Astrocyte of the hippocampus (primary cell): ENCODE measurements around the gene SELENOO.

Experiments
- DNase-seq: peaks from one replicate; pipeline ENCODE4 v3.0.0; 2011; ENCODE audit warnings: low read depth, low spot score

The SELENOO gene

DNA sequence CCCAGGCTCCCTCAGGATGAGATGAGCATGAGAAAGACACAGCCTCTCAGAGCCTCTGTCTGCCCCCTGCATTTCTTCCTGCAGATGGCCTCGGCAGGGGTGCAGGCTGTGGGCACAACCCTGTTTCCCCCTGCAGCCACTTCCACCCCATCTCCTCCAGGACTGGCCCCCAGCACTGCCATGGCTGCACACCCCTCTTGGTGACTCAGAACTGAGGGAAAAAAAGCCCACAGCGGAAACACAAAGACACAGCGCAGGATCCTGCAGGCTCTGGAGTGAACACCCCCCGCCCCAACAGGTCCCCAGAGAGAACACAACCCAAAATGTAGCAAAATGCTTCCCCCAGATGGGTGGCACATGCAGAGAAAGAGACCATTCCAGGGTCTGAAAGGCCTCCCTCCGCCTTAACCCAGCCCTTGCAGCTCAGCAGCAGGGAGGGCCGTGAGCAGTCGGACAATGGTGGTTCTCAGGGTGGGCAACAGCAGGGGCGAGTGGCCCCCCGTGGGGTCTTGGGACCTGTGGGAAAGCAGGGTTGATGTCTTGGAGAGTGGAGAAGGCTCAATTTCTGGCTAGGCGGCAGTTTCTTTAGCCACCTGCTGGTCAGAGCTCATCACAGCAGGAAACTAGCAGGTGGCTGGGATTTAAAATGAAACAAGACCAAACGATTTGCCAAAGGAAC lies 36.1 kb downstream of the SELENOO start:
- peak; percentile 45 for DNase-seq

DNA sequence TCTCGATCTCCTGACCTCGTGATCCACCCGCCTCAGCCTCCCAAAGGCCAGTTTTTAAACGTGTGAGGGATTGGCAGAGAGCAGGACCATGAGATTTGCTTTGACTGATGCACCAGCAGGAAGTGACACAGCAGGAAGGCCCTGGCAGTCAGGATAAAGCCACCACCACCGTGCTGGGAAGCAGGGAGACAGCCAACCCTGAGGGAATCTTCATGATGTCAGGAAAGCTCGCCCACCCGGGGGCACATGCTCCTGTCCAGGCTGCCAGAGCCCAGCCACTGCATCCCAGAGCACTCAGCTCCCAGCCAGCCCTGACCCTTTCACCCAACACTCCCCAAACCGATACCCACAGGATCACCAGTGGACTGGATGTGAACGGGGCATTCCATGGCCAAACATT lies 37.9 kb downstream of the SELENOO start:
- DNase-seq: no peak

DNA sequence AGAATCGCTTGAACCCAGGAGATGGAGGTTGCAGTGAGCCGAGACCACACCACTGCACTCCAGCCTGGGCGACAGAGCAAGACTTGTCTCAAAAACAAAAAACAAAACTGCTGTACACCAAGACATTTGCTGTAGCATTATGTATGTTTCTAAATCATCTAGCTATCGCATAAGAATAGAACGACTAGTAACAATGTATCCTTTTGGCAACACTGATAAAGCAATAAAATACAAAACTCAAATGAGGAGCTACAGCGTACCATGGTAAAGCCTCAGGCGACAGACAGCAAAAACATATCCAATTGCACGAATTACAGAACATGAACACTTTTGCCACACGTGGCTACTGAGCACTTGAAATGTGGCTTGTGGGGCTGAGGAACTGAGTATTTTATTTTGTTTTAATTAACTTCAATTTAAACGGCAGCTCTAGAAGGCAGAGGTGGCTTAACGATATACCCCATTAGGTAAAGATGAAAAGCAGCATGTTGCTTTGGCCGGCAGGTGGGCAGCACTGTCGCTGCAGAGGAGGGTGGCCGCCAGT lies 41.7 kb downstream of the SELENOO start:
- DNase-seq: no peak

DNA sequence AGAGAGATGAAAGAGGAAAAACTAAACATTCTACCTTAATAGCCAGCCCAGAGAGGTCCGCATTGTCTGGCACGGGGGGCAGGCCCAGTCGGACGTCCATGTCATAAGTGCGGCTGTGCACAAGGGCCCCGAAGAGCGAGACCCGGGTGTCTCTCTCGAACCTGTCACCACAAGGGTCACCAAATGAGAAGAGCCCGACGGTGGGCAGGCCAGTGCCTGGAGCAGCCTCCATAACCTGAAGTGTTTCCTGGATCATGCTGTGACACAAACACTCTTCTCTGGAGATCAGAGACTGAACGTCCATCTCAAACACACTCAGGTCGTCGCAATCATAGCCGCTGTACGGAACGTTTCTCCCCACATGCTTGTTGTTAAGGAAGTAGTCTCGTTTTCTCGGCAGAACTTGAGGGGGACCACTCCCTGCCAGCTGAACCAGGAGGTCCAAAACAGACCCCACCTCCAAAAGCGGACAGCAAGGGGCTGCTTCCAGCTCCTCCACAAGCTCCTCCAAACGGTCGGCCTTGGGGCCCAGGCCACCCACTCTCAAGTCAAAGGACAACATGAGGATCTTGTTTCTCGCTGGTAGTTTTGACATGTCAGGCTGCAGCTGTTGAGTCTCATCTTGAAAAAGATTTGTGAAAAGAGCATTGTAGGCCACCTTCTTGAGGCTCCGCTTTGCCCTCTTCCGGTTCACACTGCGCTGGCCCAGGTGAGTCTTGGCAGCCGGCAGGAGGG lies 43.0 kb downstream of the SELENOO start:
- no peak for DNase-seq

DNA sequence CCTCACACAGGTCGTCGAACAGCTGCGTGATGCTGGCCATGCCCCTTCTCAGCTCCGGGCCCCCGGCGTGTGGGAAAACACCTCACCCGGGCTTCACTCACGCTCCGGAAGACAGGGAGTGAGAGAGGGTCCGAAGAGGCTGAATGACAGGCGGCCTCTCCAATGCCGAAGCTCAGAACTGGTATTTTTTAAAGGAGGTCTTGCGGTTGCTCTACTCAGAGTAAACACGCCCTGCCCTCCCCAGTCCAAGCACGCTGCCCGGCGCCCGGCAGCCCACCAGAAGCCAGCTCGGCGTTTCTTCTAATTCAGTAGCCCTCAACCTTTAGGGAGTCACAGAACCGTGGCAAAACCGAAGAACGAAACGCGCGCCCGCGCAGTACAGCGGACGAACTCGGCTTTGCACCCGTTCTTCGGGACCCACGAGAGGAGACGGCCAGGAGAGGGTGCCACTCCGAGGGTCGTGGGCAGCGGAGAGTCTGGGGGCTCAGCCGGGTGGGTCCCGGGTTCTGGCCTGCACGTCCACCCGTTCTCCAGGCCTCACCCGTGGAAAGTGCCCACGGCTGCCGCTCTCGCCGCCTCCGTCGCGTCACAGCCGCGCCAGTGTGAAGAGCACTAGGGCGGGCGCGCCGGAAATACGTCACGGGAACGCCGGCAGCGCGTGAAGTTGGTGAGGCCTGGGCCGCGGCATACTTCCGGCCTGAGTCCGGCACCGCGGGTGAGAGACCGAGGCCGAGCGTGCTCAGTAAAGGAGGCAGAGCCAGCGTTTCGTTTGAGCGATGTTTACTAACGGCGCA lies 43.8 kb downstream of the SELENOO start, which contains the start of gene TUBGCP6:
TUBGCP6 (minus strand) TSS at position 604 of the 794 bp plus-strand sequence; CDS start at position 40, 564 bp downstream.
- peak; percentile 98 for DNase-seq

DNA sequence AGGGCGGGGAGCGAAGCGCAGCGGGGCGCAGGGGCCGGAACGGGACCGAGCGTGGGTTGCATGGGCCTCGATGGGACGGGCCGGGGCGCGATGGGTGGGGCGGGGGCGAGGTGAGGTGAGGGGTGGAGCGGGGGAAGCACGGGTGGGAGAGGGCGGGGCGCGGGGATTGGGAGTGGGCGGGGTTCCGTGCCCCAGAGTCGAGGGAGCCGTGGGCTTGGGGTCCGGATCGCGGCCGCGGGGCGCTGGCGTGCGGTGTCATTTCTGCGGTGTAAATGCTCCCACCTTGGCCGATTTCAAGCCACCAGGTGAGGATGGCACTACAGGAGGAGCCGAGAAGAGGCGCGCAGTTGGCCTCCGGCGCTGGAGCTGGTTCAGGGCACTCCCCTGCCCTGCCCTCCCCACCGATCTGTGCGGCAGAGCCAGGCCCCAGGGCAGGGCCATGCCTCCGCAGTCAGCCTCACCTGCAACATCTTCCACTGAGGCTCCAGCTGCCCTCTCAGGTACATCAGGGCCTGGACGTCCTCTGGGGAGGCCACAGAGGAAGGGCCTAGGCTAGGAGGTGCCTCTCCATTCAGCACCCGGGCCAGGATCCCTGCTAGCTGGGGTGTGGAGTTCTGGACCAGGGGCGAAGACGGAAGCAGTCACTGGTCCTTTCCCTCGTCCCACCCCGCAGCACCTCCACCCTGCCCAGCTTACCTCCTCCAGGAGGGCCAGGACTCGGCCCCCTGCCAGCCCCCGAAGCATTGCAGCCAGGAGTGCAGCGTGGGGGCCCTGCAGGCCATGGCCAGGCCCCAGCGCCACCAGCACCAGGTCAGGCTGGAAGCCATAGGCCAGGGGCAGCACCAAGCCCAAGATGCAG lies 44.6 kb downstream of the SELENOO start:
- peak; percentile 16 for DNase-seq

DNA sequence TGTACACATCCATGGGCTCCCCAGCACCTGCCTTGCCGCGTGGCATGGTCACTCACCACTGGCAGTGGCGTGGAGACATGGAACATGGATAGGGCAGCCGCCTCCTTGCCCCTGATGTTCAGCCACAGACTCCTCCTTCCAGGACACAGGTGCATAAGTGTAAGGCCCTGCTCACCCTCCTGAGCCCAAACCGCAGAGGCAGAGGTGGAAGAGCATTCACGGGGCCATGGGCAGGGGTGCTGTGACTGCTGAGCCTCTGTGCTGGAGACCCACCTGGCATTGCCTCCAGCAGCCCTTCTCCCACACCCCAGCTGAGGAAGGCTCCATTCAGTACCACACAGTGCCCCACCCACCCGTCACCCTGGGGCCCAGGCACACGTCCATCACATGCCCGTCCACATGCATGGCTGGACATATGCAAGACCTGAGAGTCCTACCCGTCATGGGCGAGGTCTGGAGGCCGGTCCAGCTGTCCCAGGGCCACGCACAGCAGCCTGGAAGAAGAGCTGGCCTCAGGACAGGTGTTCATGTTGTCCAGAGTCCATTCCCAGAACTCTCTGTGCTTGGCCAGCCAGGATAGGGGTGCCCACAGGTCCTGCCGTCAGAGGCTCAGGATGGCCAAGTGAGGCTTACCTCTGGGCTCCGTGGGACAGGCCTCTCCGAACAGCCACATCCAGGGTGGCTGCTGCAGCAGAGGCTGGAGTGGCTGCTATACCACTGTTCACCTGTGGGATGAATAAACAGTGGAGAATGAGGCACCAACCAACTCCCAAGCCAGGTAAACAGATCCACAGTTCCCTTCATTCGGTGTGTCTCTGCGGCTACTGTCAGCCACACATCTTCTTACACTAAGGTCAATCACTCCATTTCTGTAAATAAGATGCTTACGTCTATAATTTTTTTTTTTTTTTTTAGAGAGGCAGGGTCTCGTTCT lies 45.7 kb downstream of the SELENOO start:
- DNase-seq: no peak

DNA sequence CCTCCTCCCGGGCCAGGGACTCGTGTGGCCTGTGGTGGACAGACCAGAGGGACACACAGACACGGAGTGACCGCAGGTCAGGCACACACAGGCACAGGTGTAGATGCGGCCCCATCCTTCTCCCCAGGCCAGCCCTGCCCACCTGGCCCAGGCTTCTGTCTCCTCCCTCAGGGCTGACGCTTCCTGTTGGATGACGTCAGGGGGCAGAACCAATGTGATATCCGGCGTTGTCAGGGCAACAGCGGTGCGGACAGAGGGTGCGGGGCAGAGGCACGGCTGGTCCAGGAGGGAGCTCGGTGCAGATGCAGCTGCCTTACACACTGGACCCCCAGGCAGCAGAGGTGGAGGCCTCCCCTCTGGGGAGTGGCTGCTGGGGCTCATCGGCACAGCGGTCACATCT lies 46.9 kb downstream of the SELENOO start:
- DNase-seq: peak; percentile 74

DNA sequence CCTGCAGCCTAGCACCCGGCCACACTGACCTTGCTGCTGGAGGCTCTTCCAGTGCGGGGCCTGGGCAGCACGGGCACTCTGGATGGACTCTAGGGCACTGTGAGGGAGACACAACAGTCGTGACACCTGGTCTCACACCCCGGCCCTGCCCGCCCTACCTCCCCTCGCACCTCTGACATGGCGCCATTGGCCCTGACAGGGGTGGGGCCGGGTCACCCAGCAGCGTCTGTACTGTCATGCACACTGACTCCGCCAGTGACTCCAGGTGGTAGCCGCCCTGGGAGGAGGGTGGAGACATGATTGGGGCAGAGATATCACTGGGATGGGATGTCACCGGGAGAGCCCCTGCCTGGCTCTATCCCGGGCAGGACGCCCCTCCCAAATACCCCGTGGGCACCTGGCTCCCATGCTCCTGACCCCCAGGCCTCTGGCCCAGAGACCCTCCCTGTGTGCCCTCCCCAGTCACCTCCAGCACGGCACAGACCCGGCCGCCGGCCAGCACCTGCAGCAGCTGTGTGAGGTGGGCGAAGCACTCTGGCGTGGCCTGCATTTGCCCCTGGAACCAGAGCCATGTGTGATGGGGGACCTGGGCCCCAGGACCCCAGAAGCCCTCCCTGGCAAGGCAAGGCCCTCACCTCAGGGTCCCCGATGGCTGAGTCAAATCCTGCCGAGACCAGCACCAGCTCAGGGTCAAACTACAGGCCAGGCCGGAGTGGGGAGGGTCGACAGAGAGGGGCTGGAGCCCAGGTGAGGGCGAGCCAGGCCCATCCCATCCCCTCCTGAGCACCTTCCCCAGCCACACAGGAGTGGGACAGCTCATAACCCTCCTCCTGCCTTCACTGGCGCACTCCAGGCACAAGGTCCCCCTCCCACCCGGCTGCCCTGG lies 47.6 kb downstream of the SELENOO start:
- DNase-seq: no peak

DNA sequence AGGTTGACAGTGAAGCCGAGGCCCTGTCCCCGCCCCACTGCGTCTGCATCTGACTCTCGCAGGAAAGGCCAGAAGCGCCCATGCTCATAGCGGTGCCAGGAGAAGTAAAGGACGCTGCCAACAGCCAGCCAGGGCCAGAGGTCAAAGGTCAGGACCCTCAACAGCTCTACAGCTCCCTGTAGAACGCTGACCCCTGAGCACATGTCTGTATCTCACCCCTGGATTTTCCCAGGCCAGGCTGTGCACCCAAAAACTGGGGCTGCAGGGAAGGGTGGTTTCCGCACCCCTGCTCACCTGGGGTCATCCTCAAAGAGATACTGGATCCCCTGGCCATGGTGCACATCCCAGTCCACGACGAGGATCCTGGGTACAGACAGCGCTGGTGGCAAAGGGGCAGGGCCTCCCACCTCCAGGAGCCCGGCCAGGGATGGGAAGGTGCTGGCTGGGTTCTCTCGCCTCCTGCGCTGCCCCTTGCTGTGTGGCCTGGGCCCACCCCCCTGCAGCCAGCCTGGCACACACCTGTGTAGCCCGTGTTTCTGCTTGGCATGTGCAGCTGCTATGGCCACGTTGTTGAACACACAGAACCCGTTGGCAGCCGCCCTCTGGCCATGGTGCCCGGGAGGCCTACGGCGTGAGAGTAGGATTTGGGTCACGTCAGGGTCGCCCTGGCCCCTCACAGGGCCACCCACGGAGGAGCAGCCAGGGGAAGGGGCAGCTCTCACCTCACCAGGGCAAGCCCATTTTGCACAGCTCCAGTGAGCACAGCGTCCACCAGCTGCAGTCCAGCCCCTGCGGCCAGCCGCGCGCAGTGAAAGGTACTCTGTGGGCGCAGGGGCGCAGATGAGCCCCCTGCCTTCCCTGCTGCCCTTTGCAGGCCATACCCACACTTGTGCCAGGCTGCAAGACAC lies 48.8 kb downstream of the SELENOO start:
- DNase-seq: no peak

DNA sequence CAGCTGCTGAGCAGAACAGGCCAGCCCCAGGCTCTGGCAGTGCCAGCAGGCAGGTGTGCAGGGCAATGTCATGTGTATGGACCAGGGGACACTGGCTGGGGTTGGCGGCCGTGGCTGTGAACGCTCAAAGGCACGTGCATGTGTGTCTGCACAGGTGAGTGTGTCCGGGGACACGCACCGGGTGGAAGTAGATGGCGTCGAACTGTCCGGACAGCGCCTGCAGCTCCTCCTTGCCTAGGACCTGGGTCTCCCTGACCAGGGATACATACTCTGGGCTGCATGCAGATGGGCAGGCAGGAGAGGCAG lies 49.4 kb downstream of the SELENOO start:
- DNase-seq: no peak

DNA sequence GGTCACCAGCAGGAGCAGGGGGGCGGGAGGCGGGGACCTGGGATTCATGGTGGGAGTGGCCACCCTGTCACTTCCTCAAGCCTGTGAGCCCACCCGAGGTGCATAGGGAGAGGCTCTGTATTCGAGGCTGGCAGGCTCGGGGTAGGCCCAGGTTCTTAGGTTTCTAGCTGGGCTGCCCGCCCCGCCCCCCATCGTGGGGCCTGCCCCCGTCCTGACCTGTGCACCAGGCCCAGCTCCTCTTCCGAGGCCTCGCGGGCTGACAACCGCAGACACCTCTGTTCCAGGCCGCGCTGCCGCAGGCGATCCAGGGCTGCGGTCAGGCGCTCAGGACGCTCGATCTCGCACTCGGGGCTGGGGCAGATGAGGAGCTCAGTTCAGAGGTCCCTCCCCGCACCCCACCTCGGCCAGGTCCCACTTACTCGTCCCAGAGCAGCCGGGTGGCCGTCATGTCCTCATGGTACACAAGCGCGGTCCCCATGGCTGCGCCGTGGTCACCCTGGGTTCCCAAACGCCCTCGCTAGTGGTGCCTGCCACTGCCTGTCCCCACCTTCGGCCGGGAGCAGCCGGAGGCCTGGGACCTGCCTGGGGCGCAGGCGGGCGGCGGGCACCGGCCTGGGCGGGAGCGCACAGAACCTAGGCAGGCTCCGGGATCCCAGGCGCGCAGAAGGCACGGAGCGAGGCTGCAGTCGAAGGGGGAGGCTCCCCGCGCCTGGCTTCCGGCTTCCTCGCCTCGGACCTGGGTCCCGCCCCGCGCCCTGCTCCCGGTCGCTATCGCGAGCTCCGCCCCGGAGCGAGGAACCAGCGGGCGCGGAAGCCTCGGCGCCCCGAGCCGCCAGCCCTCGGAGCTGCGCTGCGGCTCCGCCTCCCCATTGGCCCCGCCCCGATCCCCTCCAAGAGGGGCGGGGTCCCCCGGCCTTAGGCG lies 50.0 kb downstream of the SELENOO start, which contains the start of gene HDAC10:
HDAC10 (minus strand) TSS at position 711 of the 922 bp plus-strand sequence; CDS start at position 478, 233 bp downstream.
- DNase-seq: peak; percentile 94

DNA sequence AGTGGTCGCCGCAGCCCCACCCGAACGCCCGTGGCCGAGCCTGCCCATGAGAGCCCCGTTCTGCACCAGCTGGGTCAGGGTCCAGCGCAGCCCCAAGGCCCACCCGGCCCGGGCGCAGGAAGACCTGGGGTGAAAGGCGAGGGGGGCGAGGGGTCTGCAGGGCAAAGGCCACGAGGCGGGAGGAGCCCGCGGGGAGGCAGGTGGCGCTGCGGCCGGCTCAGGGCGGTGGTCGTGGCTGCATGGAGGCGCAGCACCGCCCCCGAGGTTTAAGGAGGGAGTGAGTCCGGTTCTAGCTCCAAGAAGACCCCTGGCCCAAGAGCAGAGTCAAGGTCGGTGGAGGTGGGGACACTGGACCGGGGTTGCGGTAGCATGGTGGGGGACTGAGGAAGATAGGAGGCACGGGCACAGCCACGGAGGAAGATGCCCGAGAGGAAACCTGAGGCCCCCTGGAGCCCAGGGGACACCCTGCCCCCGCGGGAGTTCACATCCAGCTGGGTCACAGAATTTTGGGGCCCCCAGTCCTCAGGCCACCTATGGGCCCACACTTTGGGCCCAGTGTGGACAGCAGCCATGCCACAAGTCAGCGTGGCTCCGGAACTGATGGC lies 50.8 kb downstream of the SELENOO start:
- DNase-seq: peak; percentile 26

DNA sequence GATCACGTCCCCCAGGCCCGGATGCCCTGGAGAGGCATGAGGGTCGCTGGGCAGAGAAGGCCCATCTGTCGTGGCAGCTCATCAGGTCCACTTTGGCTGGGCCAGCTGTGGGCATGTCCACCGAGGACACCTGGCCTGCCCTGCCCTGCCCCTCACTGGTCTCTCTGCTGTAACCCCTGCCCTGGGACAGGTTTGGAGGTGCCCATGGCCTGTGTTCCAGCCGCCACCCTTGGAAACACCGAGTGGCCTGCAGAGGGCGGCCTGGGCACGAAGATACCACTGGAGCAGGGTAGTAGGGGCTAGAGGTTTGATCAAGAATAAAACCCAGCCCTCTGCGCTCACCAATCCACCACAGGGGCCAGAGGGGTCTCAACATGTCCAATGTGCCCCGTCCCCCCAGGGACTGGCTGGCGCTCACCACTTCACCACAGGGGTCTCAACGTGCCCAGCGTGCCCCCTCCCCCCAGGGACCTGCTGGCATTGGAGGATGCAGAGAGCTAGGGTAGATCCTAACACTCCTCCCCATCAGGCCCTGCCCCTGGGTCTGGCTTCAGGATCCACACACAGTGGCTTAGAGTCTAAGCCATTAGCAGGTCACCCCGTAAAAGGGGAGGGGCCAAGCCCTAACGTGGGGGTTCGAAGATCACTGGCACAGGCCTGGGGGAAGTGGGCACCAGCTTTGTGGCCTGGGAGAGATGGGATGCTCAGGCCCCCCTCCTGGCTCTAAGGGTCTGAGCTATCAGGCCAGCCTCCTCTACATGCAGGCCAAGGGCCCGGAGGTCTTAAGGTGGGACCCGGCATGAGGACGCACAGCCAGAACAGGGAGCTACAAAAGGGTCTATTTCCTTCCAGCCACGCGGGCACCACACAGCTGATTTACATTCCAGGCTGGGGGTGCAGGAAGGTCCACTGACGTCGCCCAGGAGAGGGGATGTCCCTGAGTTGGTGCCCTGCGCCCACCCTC lies 51.6 kb downstream of the SELENOO start:
- DNase-seq: peak; percentile 84
